GM23338 (cell line): ENCODE data around the gene CDC42BPB. TPM values are rescaled to one million over a fixed set of nuclear protein-coding genes. Genes with fewer than 3 reads are reported as not detected.

Experiments used
- ATAC-seq: fragments of 200-7000 bp; cut with Tn5 transposase; 3 replicates; pipeline ENCODE4 v1.9.1; 2020
- DNase-seq: peaks from one replicate; pipeline ENCODE4 v3.0.0-alpha.2; 2015; ENCODE audit warnings: low spot score
- H2AFZ ChIP-seq: fragments of 200-600 bp; sonication (generic); 2 replicates; pipeline ENCODE4 v1.8.0; 2016; ENCODE audit warnings: antibody characterized with exemption, mild to moderate bottlenecking, moderate library complexity
- H3F3A ChIP-seq: fragments of 200-600 bp; sonication (generic); replicated peaks from 2 replicates; pipeline ENCODE4 v1.8.0; 2017; ENCODE audit warnings: antibody characterized with exemption, mixed run types, low read depth
- H3K27ac ChIP-seq: fragments of 200-600 bp; sonication (generic); 2 replicates; pipeline ENCODE4 v1.6.1; 2016; ENCODE audit warnings: low read depth
- H3K27me3 ChIP-seq: fragments of 200-600 bp; sonication (generic); 2 replicates; pipeline ENCODE4 v1.8.0; 2016; ENCODE audit warnings: mild to moderate bottlenecking, mixed run types, moderate library complexity; ENCODE audit not compliant: insufficient read depth
- H3K36me3 ChIP-seq: fragments of 200-600 bp; sonication (generic); 2 replicates; pipeline ENCODE4 v1.8.0; 2016; ENCODE audit warnings: mild to moderate bottlenecking; ENCODE audit not compliant: insufficient read depth
- H3K4me1 ChIP-seq: fragments of 200-600 bp; sonication (generic); 2 replicates; pipeline ENCODE4 v1.8.0; 2016; ENCODE audit warnings: mild to moderate bottlenecking, moderate library complexity; ENCODE audit not compliant: insufficient read depth
- H3K4me2 ChIP-seq: fragments of 200-600 bp; sonication (generic); 2 replicates; pipeline ENCODE4 v1.7.1; 2017; ENCODE audit warnings: mixed run types
- H3K4me3 ChIP-seq: fragments of 200-600 bp; sonication (generic); 2 replicates; pipeline ENCODE4 v1.6.1; 2016; ENCODE audit warnings: mixed run types
- H3K79me2 ChIP-seq: fragments of 200-600 bp; sonication (generic); replicated peaks from 2 replicates; pipeline ENCODE4 v1.8.0; 2017; ENCODE audit warnings: mild to moderate bottlenecking; ENCODE audit not compliant: insufficient read depth
- H3K9me2 ChIP-seq: fragments of 200-600 bp; sonication (generic); 2 replicates; pipeline ENCODE4 v1.8.0; 2017; ENCODE audit not compliant: insufficient read depth
- H4K20me1 ChIP-seq: fragments of 200-600 bp; sonication (generic); replicated peaks from 2 replicates; pipeline ENCODE4 v1.8.0; 2017; ENCODE audit warnings: mild to moderate bottlenecking; ENCODE audit not compliant: insufficient read depth
- H3K27ac Mint-ChIP-seq: 2 replicates; pipeline ENCODE4 v1.8.0; 2020; ENCODE audit warnings: inconsistent platforms, mild to moderate bottlenecking, moderate library complexity, mixed read lengths
- H3K27me3 Mint-ChIP-seq: 3 replicates; pipeline ENCODE4 v1.8.0; 2022; ENCODE audit warnings: low read depth, mild to moderate bottlenecking, moderate library complexity, mixed read lengths, inconsistent platforms; ENCODE audit not compliant: insufficient read depth, poor library complexity
- H3K36me3 Mint-ChIP-seq: 3 replicates; pipeline ENCODE4 v1.8.0; 2021; ENCODE audit warnings: low read depth, mild to moderate bottlenecking, inconsistent platforms, moderate library complexity, mixed read lengths
- H3K4me1 Mint-ChIP-seq: 3 replicates; pipeline ENCODE4 v1.8.0; 2020; ENCODE audit warnings: mild to moderate bottlenecking, inconsistent platforms, mixed read lengths
- H3K4me3 Mint-ChIP-seq: 3 replicates; pipeline ENCODE4 v1.8.0; 2021; ENCODE audit warnings: moderate library complexity, mild to moderate bottlenecking, inconsistent platforms, mixed read lengths
- H3K9me3 Mint-ChIP-seq: 3 replicates; pipeline ENCODE4 v1.8.0; 2020; ENCODE audit warnings: moderate library complexity, mild to moderate bottlenecking, inconsistent platforms, mixed read lengths
- CTCF ChIP-seq, 2 experiments: fragments of 200-600 bp in 1 of 2; sonication (generic) in 1 of 2; conservative IDR thresholded peaks; 2 replicates each; pipeline versions ENCODE4 v1.5.1 to v1.6.1; 2016 to 2017; ENCODE audit warnings: antibody characterized with exemption in 2 of 2, low read depth in 2 of 2, mild to moderate bottlenecking in 2 of 2, moderate library complexity in 1 of 2
- ETS1 ChIP-seq: IDR thresholded peaks from 2 replicates; pipeline ENCODE4 v1.6.1; 2016; ENCODE audit warnings: antibody characterized with exemption
- EZH2 ChIP-seq: fragments of 200-600 bp; sonication (generic); IDR thresholded peaks from one replicate; pipeline ENCODE4 v1.8.0; 2017; ENCODE audit warnings: antibody characterized with exemption, mild to moderate bottlenecking, low read depth; ENCODE audit not compliant: unreplicated experiment
- EZH2phosphoT487 ChIP-seq: fragments of 200-600 bp; sonication (generic); IDR thresholded peaks from one replicate; pipeline ENCODE4 v1.8.1; 2018; ENCODE audit warnings: antibody characterized with exemption; ENCODE audit not compliant: unreplicated experiment
- JUNB ChIP-seq: IDR thresholded peaks from one replicate; pipeline ENCODE4 v1.6.1; 2016; ENCODE audit warnings: antibody characterized with exemption; ENCODE audit not compliant: unreplicated experiment
- ZNF114 ChIP-seq: fragments of 250-450 bp; sonication (Bioruptor Pico); IDR thresholded peaks from 2 replicates; pipeline ENCODE4 v1.5.0; 2020; ENCODE audit warnings: mild to moderate bottlenecking, moderate library complexity
- ZNF331 ChIP-seq: fragments of 250-450 bp; sonication (Bioruptor Pico); IDR thresholded peaks from 2 replicates; pipeline ENCODE4 v1.5.0; 2020; ENCODE audit warnings: low read depth, mild to moderate bottlenecking, moderate library complexity
- polyA plus RNA-seq: library from polyadenylated mRNA; unstranded; fragments of >200 nt; fragmentation: Nextera tagmentation; extraction: Ambion mirVana; gene quantifications from 2 replicates; pipeline ENCODE4 v1.2.1, GENCODE V29; 2016
- total RNA-seq: library from RNA; depleted of rRNA; stranded (reverse); fragments of >200 nt; shearing (Covaris generic); gene quantifications from 2 replicates; pipeline ENCODE4 v1.2.3, GENCODE V29; 2014

CDC42BPB gene
- total and polyA plus RNA-seq, 2 experiments from 2014 or later: 12.3 to 127 TPM

- no peak for TF ChIP-seq ETS1
- no peak for TF ChIP-seq EZH2phosphoT487
- TF ChIP-seq JUNB: no peak
- TF ChIP-seq EZH2: no peak
- no peak for TF ChIP-seq ZNF114 (CRISPR knock-in tag)
- TF ChIP-seq CTCF (conservative IDR thresholded peaks at IDR 0.05; ENCODE audit: low read depth in 2 of 2): no peak
Measured at GRCh38 chr14:103103461-103104388, 46.4 kb upstream of the CDC42BPB start (continued).

- DNase-seq: peak; percentile 56
Measured at GRCh38 chr14:103102689-103103260, 45.4 kb upstream of the CDC42BPB start.

More at GRCh38 chr14:103102689-103103260, 45.4 kb upstream of the CDC42BPB start:
- Histone ChIP-seq H4K20me1 (0 out of 2 replicates have a peak, but pooled peaks cover 3% of the 10 kb centered on the region), H3F3A (0 out of 2 replicates have a peak, but pooled peaks cover 5% of the 10 kb centered on the region), H2AFZ (peak overlapping the region; percentile 86; the same call in 1 of the 2 replicates), H3K9me2 (no peaks in the 10 kb centered on the region), H3K4me2 (peak overlapping the region; percentile 67), H3K27ac (no peak overlapping the region), H3K4me1 (peaks cover 9% of the 10 kb centered on the region), H3K4me3 (peak overlapping the region; percentile 41), H3K36me3 (no peaks in the 10 kb centered on the region), H3K27me3 (peaks cover 51% of the 10 kb centered on the region), H3K79me2 (no peaks in the 10 kb centered on the region)
- TF ChIP-seq JUNB: no peak
- TF ChIP-seq ZNF331 (CRISPR knock-in tag): no peak
- TF ChIP-seq EZH2: peak; percentile 50
- Mint-ChIP-seq H3K4me1 (peaks cover 9% of the 10 kb centered on the region; the same call in 2 of the 3 replicates), H3K27me3 (peaks cover 59% of the 10 kb centered on the region), H3K9me3 (no peaks in the 10 kb centered on the region; the same call in 2 of the 3 replicates), H3K27ac (no peak overlapping the region), H3K36me3 (no peaks in the 10 kb centered on the region), H3K4me3 (no peak overlapping the region)
- ATAC-seq: peak; percentile 7
